A549 treated with CORT108297 at 1 μM for 4 hours (cell line): Measurements from ENCODE around the gene SLC6A1. TPM values are rescaled to one million over a fixed set of nuclear protein-coding genes. Genes with fewer than 3 reads are reported as not detected.

Experiments
- total RNA-seq: library from RNA; stranded (reverse); fragments of 200-300 nt; extraction: Qiagen RNA extraction; gene quantifications from 5 replicates; pipeline ENCODE4 v1.2.3, GENCODE V29; 2022

The SLC6A1 gene
- total RNA-seq = not detected in 5 replicates

GRCh38 chr3:10992017-10992942 is at the start of gene SLC6A1:
Gene SLC6A1 (plus strand): TSS chr3:10992748. CDS start chr3:11017212, 24,464 bp downstream.

Other genes starting within 250 kb of the SLC6A1 start
- gene SLC6A11, start 176.5 kb upstream of the SLC6A1 start, total RNA-seq = 0.04 to 0.09 TPM (median 0.07 TPM) in 5 replicates
- gene HRH1, start 161.7 kb downstream of the SLC6A1 start, total RNA-seq = 7.6 to 9.0 TPM (median 8.1 TPM) in 5 replicates